HepG2 (cell line): Measurements from ENCODE around the gene KIAA0232. TPM values are rescaled to one million over a fixed set of nuclear protein-coding genes. Genes with fewer than 3 reads are reported as not detected.

Experiments
- ATF6 ChIP-seq: sonication (generic); formaldehyde crosslinking; conservative IDR thresholded peaks from 2 replicates; pipeline ENCODE4 v1.4.0; 2020; ENCODE audit warnings: missing genetic modification reagents
- CREB3 ChIP-seq: sonication (generic); formaldehyde crosslinking; IDR thresholded peaks from 2 replicates; pipeline ENCODE4 v1.5.0; 2020; ENCODE audit warnings: missing genetic modification reagents
- GMEB1 ChIP-seq: sonication (generic); formaldehyde crosslinking; IDR thresholded peaks from 2 replicates; pipeline ENCODE4 v1.5.1; 2020; ENCODE audit warnings: missing genetic modification reagents, mild to moderate bottlenecking, borderline replicate concordance
- HMG20A ChIP-seq: IDR thresholded peaks from 2 replicates; pipeline ENCODE4 v1.6.1; 2016; ENCODE audit warnings: borderline replicate concordance
- MIER2 ChIP-seq: IDR thresholded peaks from 2 replicates; pipeline ENCODE4 v1.6.1; 2016; ENCODE audit warnings: missing biosample characterization, missing genetic modification reagents
- NBN ChIP-seq: fragments of 450-650 bp; conservative IDR thresholded peaks from 2 replicates; pipeline ENCODE4 v1.6.1; 2017
- PHF20 ChIP-seq: sonication (generic); formaldehyde crosslinking; IDR thresholded peaks from 2 replicates; pipeline ENCODE4 v1.5.0; 2020; ENCODE audit warnings: mild to moderate bottlenecking, missing genetic modification reagents
- PRPF4 ChIP-seq: fragments of 200-400 bp; formaldehyde crosslinking; IDR thresholded peaks from 2 replicates; pipeline ENCODE4 v1.6.1; 2016; ENCODE audit warnings: low read length, low read depth; ENCODE audit not compliant: poor library complexity, severe bottlenecking
- RBM22 ChIP-seq: fragments of 200-400 bp; formaldehyde crosslinking; optimal IDR thresholded peaks from 2 replicates; pipeline ENCODE3; 2017; ENCODE audit warnings: mild to moderate bottlenecking, low read length, moderate library complexity
- RFX3 ChIP-seq: IDR thresholded peaks from 2 replicates; pipeline ENCODE4 v1.6.1; 2016; ENCODE audit warnings: missing biosample characterization, missing genetic modification reagents
- SNAPC2 ChIP-seq: sonication (generic); formaldehyde crosslinking; IDR thresholded peaks from 2 replicates; pipeline ENCODE4 v1.8.1; 2022; ENCODE audit warnings: mild to moderate bottlenecking, missing genetic modification reagents
- TBX2 ChIP-seq: sonication (generic); formaldehyde crosslinking; IDR thresholded peaks from 2 replicates; pipeline ENCODE4 v1.5.0; 2020; ENCODE audit warnings: missing genetic modification reagents, mild to moderate bottlenecking, borderline replicate concordance
- TFDP1 ChIP-seq: IDR thresholded peaks from 2 replicates; pipeline ENCODE4 v1.6.1; 2016; ENCODE audit warnings: missing compliant biosample characterization, missing genetic modification reagents, borderline replicate concordance
- THAP9 ChIP-seq: sonication (generic); formaldehyde crosslinking; IDR thresholded peaks from 2 replicates; pipeline ENCODE4; 2020; ENCODE audit warnings: missing genetic modification reagents, mild to moderate bottlenecking, borderline replicate concordance
- TRIM22 ChIP-seq: fragments of 450-650 bp; IDR thresholded peaks from 2 replicates; pipeline ENCODE4 v1.6.1; 2017
- polyA plus RNA-seq, 8 experiments: library from polyadenylated mRNA; depleted of rRNA in 3 of 8; stranded (reverse) in 7 of 8; unstranded in 1 of 8; fragments of >200 nt; fragmentation: Illumina TruSeq in 4 of 8; extraction: Trizol in 4 of 8; gene quantifications; 2 replicates each; pipeline versions ENCODE4 v1.2.1 to v1.2.3, GENCODE V29; 2011 to 2016; ENCODE audit warnings: low read depth in 4 of 8, missing spikeins in 1 of 8, mixed read lengths in 1 of 8; ENCODE audit not compliant: insufficient read depth in 1 of 8
- total RNA-seq, 5 experiments: library from RNA; depleted of rRNA; stranded (reverse); fragments of >200 nt; fragmentation: Illumina TruSeq; extraction: Trizol; gene quantifications; 2 replicates each; pipeline ENCODE4 v1.2.3, GENCODE V29; 2016; ENCODE audit warnings: low read depth in 1 of 5

The KIAA0232 gene
- total and polyA plus RNA-seq, 2 of the 13 experiments (the other 11 are each of a cell fraction or from before 2014, with no cell fraction given): 7.8 to 17.1 TPM

GRCh38 chr4:6909113-6909969 lies 126.8 kb downstream of the KIAA0232 start, which contains the start of gene TBC1D14 (continued):
- TF ChIP-seq HMG20A (CRISPR knock-in tag) (no peak), TRIM22 (no peak), TFDP1 (CRISPR knock-in tag) (peak; percentile 8; the same call in 1 of the 2 replicates), PHF20 (CRISPR knock-in tag) (no peak; the same call in 1 of the 2 replicates), RFX3 (CRISPR knock-in tag) (no peak), THAP9 (CRISPR knock-in tag) (peak; percentile 74), ATF6 (CRISPR knock-in tag) (no peak; the same call in 1 of the 2 replicates), PRPF4 (no peak), RBM22 (no peak), GMEB1 (CRISPR knock-in tag) (peak; percentile 79), NBN (no peak), CREB3 (CRISPR knock-in tag) (no peak), SNAPC2 (CRISPR knock-in tag) (0 out of 2 replicates have a peak, but pooled peaks have one; percentile 62), TBX2 (CRISPR knock-in tag) (peak; percentile 74), MIER2 (no peak)
- TF ChIP-seq, all 625 proteins: peak for 194
